Inferior parietal cortex (tissue), 1 donor: Measurements from ENCODE around the gene TRAPPC2.
A peak's percentile ranks its signal among the peaks of the same experiment; 100 is the strongest.
"Not testable (repeated sequence)": the region's sequence is repeated elsewhere in the genome, so short reads cannot be mapped to it uniquely, and the experiment has no call there.

Experiments used
- DNase-seq: peaks from one replicate; pipeline ENCODE4 v3.0.0-alpha.2; 2016; ENCODE audit errors: extremely low spot score

The TRAPPC2 gene

DNA sequence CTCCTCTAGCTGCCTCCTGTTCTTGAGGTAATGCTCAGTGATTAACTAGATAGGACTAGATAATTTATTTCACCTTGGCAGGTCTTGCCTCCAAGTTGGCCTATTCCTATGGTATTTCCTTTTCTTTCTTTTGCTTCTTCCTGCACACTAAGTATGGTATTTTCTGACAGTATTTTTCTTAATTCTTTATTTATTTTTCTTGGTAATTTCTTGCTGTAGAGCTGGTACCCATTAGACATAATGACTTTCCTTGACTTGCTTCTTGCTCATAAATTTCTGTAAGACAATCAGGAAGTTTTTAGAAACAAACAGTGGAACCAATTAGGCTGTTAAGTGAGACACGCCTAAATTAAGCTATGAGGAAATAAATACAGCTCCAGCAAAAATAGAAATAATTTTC is 36.0 kb downstream of the TRAPPC2 start:
- DNase-seq: no peak

DNA sequence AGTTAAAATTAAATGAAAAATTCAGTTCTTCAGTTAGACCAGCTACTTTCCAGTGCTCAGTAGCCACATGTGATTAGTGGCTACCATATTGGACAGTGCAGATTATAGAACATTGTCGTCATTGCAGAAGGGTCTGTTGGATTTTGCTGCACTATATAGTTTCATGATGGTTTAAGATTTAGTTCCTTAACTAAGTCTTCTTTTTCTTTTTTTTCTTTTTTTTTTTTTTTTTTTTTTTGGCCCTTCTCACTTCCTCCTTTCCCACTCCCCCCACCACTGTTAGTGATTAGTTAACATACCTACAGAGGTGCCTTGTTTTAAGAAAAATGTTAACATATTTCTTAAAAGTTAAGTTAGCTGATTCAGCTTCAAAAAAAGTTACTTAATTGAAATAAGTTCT is 36.4 kb downstream of the TRAPPC2 start:
- no peak for DNase-seq

DNA sequence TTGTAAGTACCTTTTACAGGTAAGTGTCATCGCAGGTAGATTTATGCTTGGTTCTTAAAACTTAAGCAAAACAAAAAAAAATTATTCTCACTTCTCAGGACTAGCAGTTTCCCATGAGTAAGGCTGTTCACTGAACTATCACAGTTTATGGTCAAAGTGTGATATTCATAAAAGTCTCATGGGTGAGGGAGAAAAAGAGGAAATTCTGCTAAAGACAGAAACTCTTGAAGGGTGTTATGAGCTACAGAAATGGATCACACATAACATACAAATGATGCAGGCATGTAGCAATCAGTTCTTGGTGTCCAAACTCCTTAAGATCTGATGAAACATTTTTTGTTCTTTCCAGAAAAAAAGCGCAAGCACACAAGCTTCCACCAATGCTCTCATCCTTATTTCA is 37.0 kb downstream of the TRAPPC2 start:
- DNase-seq: no peak

DNA sequence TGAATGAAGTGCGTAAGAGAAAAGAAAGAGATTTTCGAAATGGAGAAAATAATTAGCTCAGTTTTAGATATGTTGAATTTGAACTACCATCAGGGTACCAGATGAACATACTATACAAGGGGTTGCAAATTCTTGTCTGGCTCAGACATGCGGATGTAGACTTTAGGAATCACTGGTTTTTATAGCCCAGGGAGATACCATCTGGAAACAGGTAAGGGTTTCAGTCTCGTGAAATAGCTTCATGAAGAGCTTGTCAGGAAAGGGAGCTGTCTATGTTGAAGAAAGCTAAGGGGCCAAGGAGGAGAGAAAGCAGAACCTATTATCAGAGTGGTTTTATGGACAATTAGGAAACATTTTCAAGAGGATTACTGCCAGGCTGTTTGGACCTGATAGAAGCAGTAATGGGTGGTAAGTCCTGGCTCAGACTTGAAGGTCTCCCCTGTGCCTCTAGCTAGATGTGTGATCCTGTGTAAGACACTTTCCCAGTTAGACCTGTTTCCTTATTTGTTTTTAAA is 38.8 kb downstream of the TRAPPC2 start:
- no peak for DNase-seq

DNA sequence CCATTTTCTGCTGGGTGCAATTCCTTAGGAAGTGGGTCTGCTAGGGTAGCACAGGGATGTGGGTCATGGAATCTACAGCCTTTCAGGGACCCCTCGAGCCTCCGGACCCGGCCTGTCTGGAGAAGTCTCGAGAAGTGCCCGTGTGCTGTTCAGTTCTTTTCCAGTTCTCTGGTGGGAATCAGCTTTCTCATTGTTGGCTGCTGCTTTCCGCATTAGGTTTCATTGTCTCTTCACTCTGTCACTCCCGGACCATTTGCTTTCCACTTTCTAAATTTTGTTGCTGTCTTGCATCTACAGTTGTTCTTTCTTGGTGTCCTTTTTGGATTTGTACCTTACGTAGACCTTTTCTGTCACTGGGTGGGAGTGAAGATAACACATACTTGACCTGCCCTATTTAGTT is 39.4 kb downstream of the TRAPPC2 start:
- no peak for DNase-seq

DNA sequence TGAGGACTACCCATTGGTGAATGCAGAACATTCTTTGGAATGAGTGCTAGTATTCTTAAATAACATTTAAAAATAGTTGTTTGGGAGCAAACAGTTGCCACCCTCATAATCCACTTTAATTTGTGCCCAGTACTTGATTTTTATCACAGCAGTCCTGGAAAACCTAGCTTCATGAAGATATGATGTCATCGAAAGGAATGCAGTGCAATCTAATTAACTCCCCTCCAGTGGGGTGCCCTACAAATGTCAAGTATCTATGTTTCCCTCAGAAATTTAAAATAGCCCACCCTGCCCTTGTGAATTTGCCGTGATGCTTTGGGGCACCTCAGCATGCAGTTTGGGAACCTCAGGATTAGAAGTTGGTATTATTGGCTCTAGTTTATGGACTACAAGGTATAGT is 40.1 kb downstream of the TRAPPC2 start:
- DNase-seq: no peak

DNA sequence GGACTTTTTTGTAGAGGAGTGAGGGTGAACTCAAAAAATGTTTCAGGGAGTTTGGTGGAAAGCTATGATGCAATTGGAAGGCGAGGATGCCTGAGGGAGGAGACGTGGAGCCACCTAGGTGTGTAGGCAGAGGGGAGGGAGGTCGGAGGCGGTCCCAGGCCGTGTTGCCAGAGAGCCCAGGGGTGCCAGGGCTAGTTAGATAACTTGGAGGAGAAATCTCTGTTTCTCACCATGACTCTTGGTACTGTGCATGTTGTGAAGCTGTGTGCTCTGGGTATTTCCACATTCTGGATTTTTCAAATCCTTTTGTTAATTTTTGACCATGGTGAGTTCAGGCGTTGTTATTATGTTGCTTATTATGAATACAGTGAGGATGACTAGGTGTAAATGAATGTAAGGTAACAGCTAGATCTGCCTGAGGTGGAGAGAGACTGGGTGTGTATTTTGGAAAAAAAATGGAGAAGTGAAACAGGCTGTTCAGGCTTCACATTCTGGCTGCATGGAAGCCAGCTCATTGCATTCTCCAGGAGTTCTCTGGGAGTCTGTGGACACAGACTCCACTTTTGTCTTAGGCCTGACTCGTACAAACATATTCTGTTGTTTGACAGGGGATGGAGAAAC is 41.0 kb downstream of the TRAPPC2 start:
- DNase-seq: no peak

DNA sequence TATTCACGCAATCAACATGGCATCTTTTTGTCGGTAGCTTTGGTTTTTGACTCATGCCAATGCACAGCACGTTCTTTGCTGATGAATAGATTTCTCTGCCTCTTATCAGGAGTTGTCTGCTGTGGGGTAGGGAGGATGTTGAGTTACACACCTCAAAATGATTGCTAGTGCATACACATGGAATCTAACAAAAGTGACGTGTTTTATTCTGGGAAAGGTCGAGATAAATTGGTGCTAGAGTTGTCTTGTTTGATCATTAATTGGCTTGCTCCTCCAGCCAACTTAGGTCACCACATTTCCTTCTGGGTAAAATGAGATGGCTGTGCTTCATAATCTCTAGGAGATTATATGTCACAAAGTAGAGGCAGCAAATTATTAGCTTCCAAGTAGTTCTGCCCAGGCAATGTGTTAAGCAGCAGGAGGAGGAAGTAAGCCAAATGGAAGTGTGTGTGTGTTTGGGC is 41.6 kb downstream of the TRAPPC2 start:
- DNase-seq: no peak

DNA sequence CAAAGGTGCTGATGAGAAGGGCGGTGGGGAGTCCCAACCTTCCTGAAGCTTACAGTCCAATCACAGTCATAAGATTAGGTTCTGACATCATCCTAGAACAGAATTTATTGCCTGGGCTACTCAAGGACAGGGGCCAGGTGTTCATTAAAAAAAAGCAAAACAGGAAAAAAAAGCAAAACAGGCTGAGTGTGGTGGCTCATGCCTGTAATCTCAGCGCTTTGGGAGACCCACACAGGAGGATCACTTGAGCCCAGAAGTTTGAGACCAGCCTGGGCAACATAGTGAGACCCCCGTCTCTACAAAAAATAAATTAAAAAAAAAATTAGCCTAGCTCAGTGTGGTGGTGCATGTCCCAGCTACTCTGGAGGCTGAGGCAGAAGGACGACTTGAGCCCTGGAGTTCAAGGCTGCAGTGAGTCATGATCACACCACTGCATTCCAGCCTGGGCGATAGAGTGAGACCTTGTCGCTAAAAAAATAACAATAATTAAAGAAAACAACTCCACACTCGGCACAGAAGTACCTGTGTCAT is 42.5 kb downstream of the TRAPPC2 start:
- no peak for DNase-seq

DNA sequence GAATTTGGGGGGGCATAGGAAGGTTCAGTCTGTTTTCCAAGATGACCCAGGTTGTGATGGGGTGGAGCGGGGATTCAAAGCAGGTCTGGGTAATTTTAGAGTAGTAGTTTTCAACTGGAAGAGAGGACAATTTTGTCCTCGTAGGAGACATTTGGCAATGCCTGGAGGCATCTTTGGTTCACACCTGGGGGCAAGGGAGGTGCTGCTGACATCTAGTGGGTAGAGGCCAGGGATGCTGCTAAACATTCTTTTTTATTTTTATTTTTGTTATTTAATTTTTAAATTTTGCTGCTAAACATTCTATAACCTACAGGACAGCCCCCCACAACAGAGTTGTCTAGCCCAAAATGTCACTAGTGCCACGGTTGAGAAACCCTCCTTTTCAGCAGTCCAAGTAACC is 43.6 kb downstream of the TRAPPC2 start:
- DNase-seq: no peak

DNA sequence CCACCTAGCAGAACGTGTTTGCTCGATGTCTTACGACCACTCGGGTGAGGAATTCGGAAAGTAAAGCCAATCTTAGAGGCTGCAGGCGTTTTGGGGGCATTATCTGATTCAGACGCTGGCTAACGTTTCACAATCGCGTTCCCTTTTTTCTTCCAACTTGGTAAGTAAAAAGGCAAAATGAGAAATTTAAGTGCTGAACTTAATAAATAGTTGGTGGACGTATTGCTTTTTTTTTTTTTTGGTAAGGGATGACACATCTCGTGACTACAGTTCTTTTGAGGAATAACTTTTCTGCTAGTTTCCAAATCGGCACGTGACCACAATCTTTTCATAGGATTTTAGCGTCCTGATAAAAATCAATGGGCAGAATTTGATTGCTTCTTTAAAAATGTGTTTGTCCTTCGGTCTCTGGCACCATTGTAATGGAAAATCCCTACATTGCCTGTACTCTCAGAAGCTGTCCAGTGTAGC is 44.6 kb downstream of the TRAPPC2 start:
- DNase-seq: peak; percentile 19

DNA sequence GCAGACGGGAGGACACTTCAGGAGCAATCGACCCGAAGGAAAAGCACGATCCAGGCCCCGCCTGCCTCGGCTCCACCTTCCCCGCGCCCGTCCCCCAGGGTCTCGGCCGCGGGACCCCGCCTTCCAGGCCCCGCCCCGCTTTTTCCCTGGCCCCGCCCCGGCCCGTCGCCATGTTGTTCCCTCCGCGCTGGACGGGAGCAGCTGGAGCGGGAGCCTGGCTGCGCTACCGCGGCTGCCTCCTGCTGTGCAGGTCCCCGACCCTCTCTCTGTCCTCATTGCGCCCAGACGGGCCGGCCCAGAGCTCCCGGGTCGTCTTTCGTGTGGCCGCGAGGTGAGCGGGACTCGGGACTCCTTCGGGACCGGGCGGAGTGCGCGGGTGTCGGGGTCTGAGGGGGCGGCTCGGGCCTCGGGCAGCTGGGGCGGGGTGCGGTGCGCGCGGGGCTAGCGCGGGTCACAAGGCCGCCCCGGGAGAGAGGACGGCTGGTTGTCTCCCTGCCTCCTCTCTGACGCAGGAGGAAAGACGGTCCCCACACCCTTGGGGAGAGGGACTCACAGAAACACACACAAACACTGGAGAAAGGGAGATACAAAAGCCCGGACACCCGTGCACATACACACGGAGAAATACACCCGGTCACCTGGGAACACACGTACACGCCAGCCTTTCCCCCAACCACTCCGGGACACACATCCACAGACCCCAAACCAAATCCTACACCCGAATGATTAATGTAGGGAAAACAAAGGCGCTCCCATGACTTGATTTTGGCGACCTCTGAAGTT is 45.3 kb downstream of the TRAPPC2 start, which contains the start of gene RAB9A:
Gene RAB9A, plus strand, starts transcription at position 171 of the 783 bp plus-strand sequence. CDS start 19,619 bp downstream, outside the sequence.
- DNase-seq: peak; percentile 59

DNA sequence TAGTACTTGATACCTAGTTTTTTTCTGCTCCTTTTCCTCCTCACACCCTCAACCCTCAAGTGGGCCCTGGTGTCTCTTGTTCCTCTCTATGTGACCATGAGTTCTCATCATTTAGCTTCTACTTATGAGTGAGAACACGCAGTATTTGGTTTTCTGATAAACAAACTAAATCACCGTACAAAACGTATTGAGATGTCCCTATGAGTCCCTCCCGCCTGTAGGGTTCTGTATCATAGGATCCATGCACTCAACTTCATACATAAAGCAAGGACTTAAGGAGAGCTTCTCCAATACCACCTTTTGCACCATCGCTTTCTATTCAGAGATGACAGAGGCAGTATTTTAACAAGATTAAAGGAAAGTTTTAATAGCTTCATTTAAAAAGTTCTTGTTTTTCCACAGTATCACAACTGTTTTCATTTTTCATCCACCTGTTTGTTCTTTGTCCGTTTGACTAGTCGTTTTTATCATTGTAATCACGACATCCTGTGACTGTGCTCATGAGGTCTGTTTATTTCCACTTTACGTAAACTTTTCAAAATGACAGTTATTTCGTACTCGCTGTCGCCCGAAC is 45.9 kb downstream of the TRAPPC2 start:
- no peak for DNase-seq

DNA sequence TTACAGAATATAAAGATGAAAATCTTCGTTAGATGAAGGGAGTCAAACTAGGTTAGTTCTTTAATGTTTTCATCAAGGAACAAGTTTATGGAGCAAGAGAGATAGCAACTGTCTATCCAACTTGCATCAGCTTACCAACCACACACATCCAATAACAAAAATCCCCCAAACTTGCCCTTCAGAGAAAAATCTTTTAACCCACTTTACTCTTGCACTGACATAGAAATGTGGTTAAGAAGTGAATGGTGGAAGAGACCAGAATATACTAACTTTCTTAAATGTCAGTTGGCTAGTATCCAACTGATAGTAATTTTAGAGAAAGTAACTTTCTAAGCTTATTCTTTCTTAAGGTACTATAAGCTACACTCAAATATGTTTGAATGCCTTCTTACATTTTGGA is 47.2 kb downstream of the TRAPPC2 start:
- no peak for DNase-seq

DNA sequence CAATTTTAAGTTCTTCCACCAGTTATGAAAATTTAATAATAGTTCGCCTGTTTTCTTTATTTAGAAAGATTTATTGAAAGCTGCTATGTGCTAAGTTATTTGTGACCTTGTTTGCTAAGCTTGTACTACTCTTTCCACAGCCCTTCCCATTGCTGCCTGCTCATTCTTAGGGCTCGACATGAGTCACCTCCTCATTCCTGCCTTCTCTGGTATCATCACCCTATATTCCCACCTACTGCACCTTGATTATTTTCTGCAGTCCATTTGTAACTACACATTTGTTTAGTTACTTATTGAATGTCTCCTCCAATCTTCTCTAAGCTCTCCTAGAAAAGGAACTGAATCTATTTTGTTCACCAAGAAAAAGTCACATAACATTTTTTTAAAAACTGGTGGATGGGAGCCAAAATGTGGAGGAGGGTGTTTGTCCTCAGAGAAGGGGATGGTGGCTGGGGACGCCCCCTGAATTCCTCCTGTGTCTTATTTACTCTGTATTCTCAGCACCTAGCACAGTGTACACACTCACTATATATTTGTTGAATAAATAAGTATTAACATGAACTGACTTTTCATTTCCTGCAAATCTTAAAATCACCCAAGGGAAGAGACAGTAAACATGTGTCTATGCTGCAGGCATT is 49.2 kb downstream of the TRAPPC2 start:
- DNase-seq: no peak

DNA sequence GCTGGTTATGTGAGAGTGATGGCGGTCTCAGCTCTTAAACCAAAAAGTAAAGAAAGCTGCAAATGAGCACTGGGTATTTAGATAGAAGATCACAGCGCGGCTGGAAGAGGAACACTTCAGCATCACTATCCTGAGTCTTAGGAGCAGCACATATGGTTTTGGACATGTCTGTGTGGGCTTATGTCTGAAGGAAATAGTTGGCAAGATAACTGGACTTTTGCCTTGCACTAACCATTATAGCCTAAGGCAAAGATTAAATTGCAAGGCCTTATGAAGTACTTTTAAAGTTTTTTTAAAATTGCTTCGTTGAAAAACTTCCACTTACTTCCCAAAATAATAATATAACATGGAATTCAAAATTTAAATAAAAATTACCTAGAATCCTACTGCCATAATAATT is 50.1 kb downstream of the TRAPPC2 start:
- DNase-seq: no peak

DNA sequence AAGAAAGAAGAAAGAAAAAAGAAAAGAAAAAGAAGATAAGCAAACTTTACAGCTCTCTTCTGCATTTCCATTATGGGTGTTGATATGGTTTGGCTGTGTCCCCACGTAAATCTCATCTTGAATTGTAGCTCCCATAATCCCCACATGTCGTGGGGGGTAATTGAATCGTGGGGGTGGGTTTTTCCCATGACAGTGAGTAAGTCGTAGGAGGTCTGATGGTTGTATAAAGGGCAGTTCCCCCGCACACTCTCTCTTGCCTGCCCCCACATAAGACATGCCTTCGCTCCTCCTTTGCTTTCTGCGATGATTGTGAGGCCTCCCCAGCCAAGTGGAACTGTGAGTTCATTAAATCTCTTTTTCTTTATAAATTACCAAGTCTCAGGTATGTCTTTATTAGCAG is 52.8 kb downstream of the TRAPPC2 start:
- no peak for DNase-seq

DNA sequence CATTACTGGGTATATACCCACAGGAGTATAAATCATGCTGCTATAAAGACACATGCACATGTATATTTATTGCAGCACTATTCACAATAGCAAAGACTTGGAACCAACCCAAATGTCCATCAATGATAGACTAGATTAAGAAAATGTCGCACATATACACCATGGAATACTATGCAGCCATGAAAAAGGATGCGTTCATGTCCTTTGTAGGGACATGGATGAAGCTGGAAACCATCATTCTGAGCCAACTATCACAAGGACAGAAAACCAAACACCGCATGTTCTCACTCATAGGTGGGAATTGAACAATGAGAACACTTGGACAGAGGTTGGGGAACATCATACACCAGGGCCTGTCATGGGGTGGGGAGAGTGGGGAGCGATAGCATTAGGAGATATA is 54.7 kb downstream of the TRAPPC2 start:
- not testable (repeated sequence) for DNase-seq

DNA sequence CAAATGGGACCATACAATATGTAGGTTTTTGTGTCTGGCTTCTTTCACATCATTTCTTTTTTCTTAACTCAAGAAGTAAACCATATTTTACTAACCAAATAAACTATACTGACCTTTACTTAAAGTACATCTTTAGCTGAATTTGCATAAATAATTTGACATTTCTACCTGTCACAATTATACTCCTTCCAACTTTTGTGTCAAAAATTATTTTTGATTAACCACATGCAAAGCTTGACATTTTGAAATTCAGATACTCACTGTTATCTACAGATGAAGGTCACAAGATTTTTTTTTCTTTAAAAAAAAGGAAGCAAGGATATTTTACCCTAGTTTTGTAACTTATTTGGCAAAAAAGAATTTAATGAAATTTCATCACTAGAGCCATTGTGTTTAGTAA is 57.5 kb downstream of the TRAPPC2 start:
- DNase-seq: no peak

DNA sequence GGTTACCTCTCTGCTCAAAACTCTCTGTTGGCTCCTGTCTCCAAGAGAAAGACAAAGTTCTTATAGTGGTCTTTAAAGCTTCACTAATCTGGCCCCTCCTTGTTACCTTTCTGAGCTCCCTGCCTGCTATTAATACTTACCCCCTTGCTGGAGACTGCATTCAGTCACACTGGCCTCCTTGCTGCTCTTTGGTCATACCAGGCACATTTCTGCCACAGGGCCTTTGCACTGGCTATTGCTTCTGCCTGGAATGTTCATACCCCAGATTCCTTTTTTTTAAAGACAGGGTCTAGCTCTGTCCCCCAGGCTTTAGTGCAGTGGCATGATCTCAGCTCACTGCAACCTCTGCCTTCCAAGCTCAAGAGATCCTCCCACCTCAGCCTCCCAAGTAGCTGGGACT is 61.4 kb downstream of the TRAPPC2 start:
- no peak for DNase-seq

DNA sequence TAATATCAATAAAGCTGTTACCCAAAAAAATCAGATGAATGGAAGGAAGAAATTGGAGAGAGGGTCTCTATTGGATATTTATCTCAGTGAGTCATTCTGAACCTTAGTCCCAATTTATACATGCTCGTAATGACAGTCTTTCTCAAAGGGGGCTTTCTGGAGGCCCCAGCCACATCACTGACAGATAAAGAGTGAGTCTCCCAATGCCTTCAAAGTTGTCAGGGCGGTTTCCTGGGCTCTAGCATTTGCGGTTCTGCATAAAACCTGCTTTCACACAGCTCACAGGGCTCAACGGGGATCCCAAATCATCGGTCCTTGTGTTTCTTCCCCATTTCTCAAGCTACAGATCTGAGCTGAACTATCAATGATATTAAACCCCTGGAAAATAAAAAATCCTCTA is 64.2 kb downstream of the TRAPPC2 start:
- DNase-seq: no peak

DNA sequence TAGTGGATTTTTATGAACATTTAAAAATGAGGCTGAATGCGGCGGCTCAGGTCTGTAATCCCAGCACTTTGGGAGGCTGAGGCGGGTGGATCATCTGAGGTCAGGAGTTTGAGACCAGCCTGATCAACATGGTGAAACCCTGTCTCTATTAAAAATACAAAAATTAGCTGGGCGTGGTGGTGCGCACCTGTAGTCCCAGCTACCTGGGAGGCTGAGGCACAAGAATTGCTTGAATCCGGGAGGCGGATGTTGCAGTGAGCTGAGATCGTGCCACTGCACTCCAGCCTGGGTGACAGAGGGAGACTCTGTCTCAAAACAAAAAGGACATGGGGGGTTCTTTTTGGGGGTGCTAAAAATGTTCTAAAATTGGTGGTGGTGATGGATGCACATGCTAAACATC is 64.7 kb downstream of the TRAPPC2 start:
- not testable (repeated sequence) for DNase-seq
